Measurements from ENCODE around the gene PFDN4. TPM values are rescaled to one million over a fixed set of nuclear protein-coding genes. Genes with fewer than 3 reads are reported as not detected.

The PFDN4 gene
- total and polyA plus RNA-seq, 2 of the 4 experiments (the other 2 are of a cell fraction): 14.9 to 93.2 TPM

DNA sequence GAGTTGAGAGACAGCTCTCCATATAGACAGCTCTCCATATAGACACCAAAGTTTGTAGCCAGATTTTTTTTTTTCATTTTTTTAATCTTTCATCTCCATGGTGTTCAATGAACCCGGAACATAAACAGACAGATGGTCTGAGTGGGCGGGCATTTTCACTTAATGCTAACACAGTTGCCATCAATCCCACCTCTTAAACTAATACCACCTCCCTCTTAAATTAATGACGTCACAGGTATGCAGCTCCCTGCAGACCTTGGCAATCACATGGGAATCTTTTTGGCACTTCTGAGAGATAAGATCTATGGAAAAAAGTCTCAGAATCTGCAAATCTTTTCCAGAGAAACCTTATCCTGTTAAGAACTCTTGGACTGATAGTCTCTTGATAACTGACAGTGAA lies 43.2 kb downstream of the PFDN4 start:
- Histone ChIP-seq H3K4ac (ENCODE audit: low read depth, low read length) (no peak overlapping the region), H4K20me1 (ENCODE audit: insufficient read depth, low read length) (no peaks in the 10 kb centered on the region), H3K4me1 (ENCODE audit: control insufficient read depth, insufficient read depth, low read length) (peaks cover 3% of the 10 kb centered on the region), H3K79me1 (ENCODE audit: low read depth in 1 of 2, low read length in 2 of 2) (no peaks in the 10 kb centered on the region), H4K91ac (ENCODE audit: insufficient read depth, low read depth, low read length) (no peak overlapping the region), H3K9me3 (ENCODE audit: control insufficient read depth, insufficient read depth, low read length) (no peaks in the 10 kb centered on the region), H3K27ac (ENCODE audit: insufficient read depth, low read length) (no peak overlapping the region), H2BK20ac (ENCODE audit: low read depth, low read length) (no peak overlapping the region), H4K5ac (ENCODE audit: low read depth, low read length) (no peak overlapping the region), H4K8ac (ENCODE audit: low read depth in 2 of 2, low read length in 2 of 2) (no peak overlapping the region), H3K14ac (replicated peaks; ENCODE audit: low read depth, low read length) (no peak overlapping the region), H2BK120ac (ENCODE audit: low read depth, low read length) (no peak overlapping the region), H3K36me3 (ENCODE audit: control insufficient read depth, insufficient read depth, low read length) (no peaks in the 10 kb centered on the region), H3K4me3 (ENCODE audit: insufficient read depth, low read depth, low read length) (no peak overlapping the region), H2BK15ac (ENCODE audit: low read depth, low read length) (no peak overlapping the region), H3K56ac (ENCODE audit: extremely low read depth, insufficient read depth, low read length) (no peak overlapping the region), H3K9ac (ENCODE audit: low read depth, low read length) (no peak overlapping the region), H2AK9ac (replicated peaks; ENCODE audit: low read depth, low read length, poor library complexity) (no peak overlapping the region), H2BK5ac (ENCODE audit: low read depth, low read length, poor library complexity, severe bottlenecking) (no peak overlapping the region), H3K4me2 (ENCODE audit: low read depth, low read length) (no peak overlapping the region), H2AK5ac (ENCODE audit: low read depth, low read length) (no peak overlapping the region), H3K18ac (ENCODE audit: low read depth, low read length) (no peak overlapping the region), H3K27me3 (ENCODE audit: control insufficient read depth, insufficient read depth, low read length) (no peaks in the 10 kb centered on the region), H2AFZ (replicated peaks; ENCODE audit: low read length, poor library complexity) (no peak overlapping the region), H3K23ac (ENCODE audit: low read depth, low read length) (no peak overlapping the region), H3K9me1 (ENCODE audit: insufficient read depth, low read length) (peaks cover 2% of the 10 kb centered on the region; the same call in 1 of the 2 replicates)
- CTCF ChIA-PET: no interaction called here
- ATAC-seq (ENCODE audit: low read depth) (no peak), DNase-seq (no peak)
- intact Hi-C loops (cut with micrococcal nuclease): no loop called here
- no TSS peak for BruUV-seq (replicated peaks)
- POLR2A ChIA-PET (ENCODE audit: unreplicated experiment): no interaction called here
- dilution Hi-C loops (cut with HindIII; ENCODE audit: low sequenced_read_pairs, unreplicated experiment): no loop called here
- WGBS, 2 experiments (ENCODE audit: extremely low coverage in 2 of 2, insufficient read length in 1 of 2): 80% methylated on average over 1 of the region's 3 CpGs; no CpG with 5 or more reads in 1 of the 2 experiments
- in situ Hi-C loops (cut with MboI; ENCODE audit: low sequenced_read_pairs): no loop called here
- TF ChIP-seq MAFK (IDR thresholded peaks at IDR 0.05; ENCODE audit: low read depth, low read length) (no peak), NFE2L2 (IDR thresholded peaks at IDR 0.05; ENCODE audit: low read depth, low read length) (no peak), POLR2A (IDR thresholded peaks at IDR 0.05; ENCODE audit: low read depth, low read length) (no peak), BHLHE40 (IDR thresholded peaks at IDR 0.05; ENCODE audit: low read depth, low read length) (no peak), SMC3 (IDR thresholded peaks at IDR 0.05; ENCODE audit: low read depth, low read length) (no peak), RCOR1 (IDR thresholded peaks at IDR 0.05; ENCODE audit: insufficient replicate concordance, low read length) (no peak), MXI1 (IDR thresholded peaks at IDR 0.05; ENCODE audit: borderline replicate concordance, low read depth, low read length) (no peak), FOS (IDR thresholded peaks at IDR 0.05; ENCODE audit: low read depth, low read length) (no peak)
- TF ChIP-seq, protein P1, sequence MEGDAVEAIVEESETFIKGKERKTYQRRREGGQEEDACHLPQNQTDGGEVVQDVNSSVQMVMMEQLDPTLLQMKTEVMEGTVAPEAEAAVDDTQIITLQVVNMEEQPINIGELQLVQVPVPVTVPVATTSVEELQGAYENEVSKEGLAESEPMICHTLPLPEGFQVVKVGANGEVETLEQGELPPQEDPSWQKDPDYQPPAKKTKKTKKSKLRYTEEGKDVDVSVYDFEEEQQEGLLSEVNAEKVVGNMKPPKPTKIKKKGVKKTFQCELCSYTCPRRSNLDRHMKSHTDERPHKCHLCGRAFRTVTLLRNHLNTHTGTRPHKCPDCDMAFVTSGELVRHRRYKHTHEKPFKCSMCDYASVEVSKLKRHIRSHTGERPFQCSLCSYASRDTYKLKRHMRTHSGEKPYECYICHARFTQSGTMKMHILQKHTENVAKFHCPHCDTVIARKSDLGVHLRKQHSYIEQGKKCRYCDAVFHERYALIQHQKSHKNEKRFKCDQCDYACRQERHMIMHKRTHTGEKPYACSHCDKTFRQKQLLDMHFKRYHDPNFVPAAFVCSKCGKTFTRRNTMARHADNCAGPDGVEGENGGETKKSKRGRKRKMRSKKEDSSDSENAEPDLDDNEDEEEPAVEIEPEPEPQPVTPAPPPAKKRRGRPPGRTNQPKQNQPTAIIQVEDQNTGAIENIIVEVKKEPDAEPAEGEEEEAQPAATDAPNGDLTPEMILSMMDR (conservative IDR thresholded peaks at IDR 0.05; ENCODE audit: low read depth, low read length): no peak
- TF ChIP-seq, protein P2, sequence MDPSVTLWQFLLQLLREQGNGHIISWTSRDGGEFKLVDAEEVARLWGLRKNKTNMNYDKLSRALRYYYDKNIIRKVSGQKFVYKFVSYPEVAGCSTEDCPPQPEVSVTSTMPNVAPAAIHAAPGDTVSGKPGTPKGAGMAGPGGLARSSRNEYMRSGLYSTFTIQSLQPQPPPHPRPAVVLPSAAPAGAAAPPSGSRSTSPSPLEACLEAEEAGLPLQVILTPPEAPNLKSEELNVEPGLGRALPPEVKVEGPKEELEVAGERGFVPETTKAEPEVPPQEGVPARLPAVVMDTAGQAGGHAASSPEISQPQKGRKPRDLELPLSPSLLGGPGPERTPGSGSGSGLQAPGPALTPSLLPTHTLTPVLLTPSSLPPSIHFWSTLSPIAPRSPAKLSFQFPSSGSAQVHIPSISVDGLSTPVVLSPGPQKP (IDR thresholded peaks at IDR 0.05; ENCODE audit: borderline replicate concordance, low read depth, low read length): no peak
